HL-60/S4 treated with phorbol 12-myristate 13-acetate at 8.2 ng/mL for 4 days and 3 days (cell line): Measurements from ENCODE around the gene ST6GALNAC6.

Source experiments
- in situ Hi-C: fragments of 300-500 bp; cut with MboI; formaldehyde crosslinking; loops from 2 replicates; pipeline ENCODE4 v1.15.0; 2022; ENCODE audit warnings: low sequenced_read_pairs

Gene ST6GALNAC6

GRCh38 chr9:127865645-127866464 is 33.5 kb downstream of the ST6GALNAC6 start:
- in situ Hi-C loops: loop anchor here (10.0 kb wide), 1 partner anchor 49 kb away; the partner anchor contains the start of gene ST6GALNAC4

- in situ Hi-C loops: loop anchor here (10.0 kb wide), 1 partner anchor 52 kb away; the partner anchor contains the start of gene ST6GALNAC4
Observed at GRCh38 chr9:127863191-127863621, 36.2 kb downstream of the ST6GALNAC6 start.

GRCh38 chr9:127862075-127863011 is 37.1 kb downstream of the ST6GALNAC6 start:
- in situ Hi-C loops: loop anchor here (10.0 kb wide), 1 partner anchor 52 kb away; the partner anchor contains the start of gene ST6GALNAC4

- in situ Hi-C loops: loop anchor here (10.0 kb wide), 1 partner anchor 54 kb away; the partner anchor contains the start of gene ST6GALNAC4
Observed at GRCh38 chr9:127860779-127861178, 38.6 kb downstream of the ST6GALNAC6 start.

- in situ Hi-C loops: loop anchor here (10.0 kb wide), 1 partner anchor 55 kb away; the partner anchor contains the start of gene ST6GALNAC4
Observed at GRCh38 chr9:127860260-127860659, 39.1 kb downstream of the ST6GALNAC6 start.

- in situ Hi-C loops: no loop called here
Observed at GRCh38 chr9:127858041-127858512, 41.3 kb downstream of the ST6GALNAC6 start.

GRCh38 chr9:127857278-127857677 is 42.1 kb downstream of the ST6GALNAC6 start:
- in situ Hi-C loops: no loop called here

- in situ Hi-C loops: no loop called here
Observed at GRCh38 chr9:127856729-127857116, 42.7 kb downstream of the ST6GALNAC6 start.

GRCh38 chr9:127856094-127856728 is 43.2 kb downstream of the ST6GALNAC6 start:
- in situ Hi-C loops: no loop called here

- in situ Hi-C loops: no loop called here
Observed at GRCh38 chr9:127855522-127855921, 43.9 kb downstream of the ST6GALNAC6 start.

- in situ Hi-C loops: no loop called here
Observed at GRCh38 chr9:127854960-127855359, 44.4 kb downstream of the ST6GALNAC6 start.

GRCh38 chr9:127854184-127854806 is 45.1 kb downstream of the ST6GALNAC6 start, which contains the start of gene ENG:
Gene ENG (minus strand): TSS chr9:127854658. CDS start chr9:127854355, 303 bp downstream.
- in situ Hi-C loops: no loop called here

GRCh38 chr9:127853312-127854183 is 45.9 kb downstream of the ST6GALNAC6 start:
- in situ Hi-C loops: no loop called here

- in situ Hi-C loops: no loop called here
Observed at GRCh38 chr9:127852829-127853228, 46.6 kb downstream of the ST6GALNAC6 start.

- in situ Hi-C loops: no loop called here
Observed at GRCh38 chr9:127850286-127850830, 49.0 kb downstream of the ST6GALNAC6 start.

GRCh38 chr9:127848756-127849504 is 50.5 kb downstream of the ST6GALNAC6 start:
- in situ Hi-C loops: no loop called here

GRCh38 chr9:127847833-127848755 is 51.3 kb downstream of the ST6GALNAC6 start:
- in situ Hi-C loops: no loop called here
